ENCODE measurements around the gene HHAT. TPM values are rescaled to one million over a fixed set of nuclear protein-coding genes. Genes with fewer than 3 reads are reported as not detected.

Gene HHAT
- total and polyA plus RNA-seq, 2 of the 4 experiments (the other 2 are of a cell fraction) = 1.7 to 2.5 TPM

DNA sequence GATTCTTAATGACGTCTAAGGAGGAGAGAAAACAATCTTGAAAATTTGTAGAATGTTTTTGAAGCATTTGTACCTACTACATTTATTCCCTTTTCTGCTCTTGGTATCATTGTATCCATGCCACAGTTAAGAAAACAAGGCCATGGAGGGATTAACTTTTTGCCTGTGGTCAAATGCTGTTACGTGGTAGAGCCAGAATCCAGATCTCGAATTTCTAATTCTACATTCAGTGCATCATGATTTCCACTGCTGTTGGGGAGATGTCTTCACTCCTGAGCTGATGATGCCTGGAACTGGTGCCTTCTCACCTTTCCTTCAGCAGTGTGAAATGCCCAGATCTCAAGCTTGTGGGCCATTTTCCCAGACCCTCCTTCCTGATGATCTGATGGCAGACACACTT is 175.6 kb downstream of the HHAT start:
- Histone ChIP-seq H4K91ac (ENCODE audit: insufficient read depth, low read depth, low read length) (no peak overlapping the region), H2BK20ac (ENCODE audit: low read depth, low read length) (no peak overlapping the region), H3K4me3 (ENCODE audit: insufficient read depth, low read depth, low read length) (no peak overlapping the region), H2AK9ac (replicated peaks; ENCODE audit: low read depth, low read length, poor library complexity) (no peak overlapping the region), H2AK5ac (ENCODE audit: low read depth, low read length) (no peak overlapping the region), H3K4me1 (ENCODE audit: control insufficient read depth, insufficient read depth, low read length) (no peaks in the 10 kb centered on the region), H3K36me3 (ENCODE audit: control insufficient read depth, insufficient read depth, low read length) (no peaks in the 10 kb centered on the region), H2BK5ac (ENCODE audit: low read depth, low read length, poor library complexity, severe bottlenecking) (no peak overlapping the region), H4K5ac (ENCODE audit: low read depth, low read length) (no peak overlapping the region), H3K9me1 (ENCODE audit: insufficient read depth, low read length) (no peaks in the 10 kb centered on the region), H4K8ac (ENCODE audit: low read depth in 2 of 2, low read length in 2 of 2) (no peak overlapping the region), H3K9me3 (ENCODE audit: control insufficient read depth, insufficient read depth, low read length) (no peaks in the 10 kb centered on the region), H3K79me1 (ENCODE audit: low read depth in 1 of 2, low read length in 2 of 2) (no peaks in the 10 kb centered on the region), H2BK15ac (ENCODE audit: low read depth, low read length) (no peak overlapping the region), H3K23ac (ENCODE audit: low read depth, low read length) (no peak overlapping the region), H2AFZ (replicated peaks; ENCODE audit: low read length, poor library complexity) (peak overlapping the region; percentile 24), H3K4ac (ENCODE audit: low read depth, low read length) (no peak overlapping the region), H3K18ac (ENCODE audit: low read depth, low read length) (no peak overlapping the region), H3K9ac (ENCODE audit: low read depth, low read length) (no peak overlapping the region), H4K20me1 (ENCODE audit: insufficient read depth, low read length) (no peaks in the 10 kb centered on the region), H3K14ac (replicated peaks; ENCODE audit: low read depth, low read length) (no peak overlapping the region), H3K56ac (ENCODE audit: extremely low read depth, insufficient read depth, low read length) (no peak overlapping the region), H2BK120ac (ENCODE audit: low read depth, low read length) (no peak overlapping the region), H3K4me2 (ENCODE audit: low read depth, low read length) (no peak overlapping the region), H3K27me3 (ENCODE audit: control insufficient read depth, insufficient read depth, low read length) (no peaks in the 10 kb centered on the region), H3K27ac (ENCODE audit: insufficient read depth, low read length) (no peak overlapping the region)
- BruUV-seq (replicated peaks) = no TSS peak
- CTCF ChIA-PET = no interaction called here
- DNase-seq (no peak), ATAC-seq (ENCODE audit: low read depth) (no peak)
- TF ChIP-seq, protein P1, sequence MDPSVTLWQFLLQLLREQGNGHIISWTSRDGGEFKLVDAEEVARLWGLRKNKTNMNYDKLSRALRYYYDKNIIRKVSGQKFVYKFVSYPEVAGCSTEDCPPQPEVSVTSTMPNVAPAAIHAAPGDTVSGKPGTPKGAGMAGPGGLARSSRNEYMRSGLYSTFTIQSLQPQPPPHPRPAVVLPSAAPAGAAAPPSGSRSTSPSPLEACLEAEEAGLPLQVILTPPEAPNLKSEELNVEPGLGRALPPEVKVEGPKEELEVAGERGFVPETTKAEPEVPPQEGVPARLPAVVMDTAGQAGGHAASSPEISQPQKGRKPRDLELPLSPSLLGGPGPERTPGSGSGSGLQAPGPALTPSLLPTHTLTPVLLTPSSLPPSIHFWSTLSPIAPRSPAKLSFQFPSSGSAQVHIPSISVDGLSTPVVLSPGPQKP (IDR thresholded peaks at IDR 0.05; ENCODE audit: borderline replicate concordance, low read depth, low read length) = no peak
- TF ChIP-seq RAD21 (IDR thresholded peaks at IDR 0.05; ENCODE audit: low read length) (no peak), MAFK (IDR thresholded peaks at IDR 0.05; ENCODE audit: low read depth, low read length) (no peak), FOS (IDR thresholded peaks at IDR 0.05; ENCODE audit: low read depth, low read length) (no peak), CEBPB (IDR thresholded peaks at IDR 0.05; ENCODE audit: low read depth, low read length) (no peak), SMC3 (IDR thresholded peaks at IDR 0.05; ENCODE audit: low read depth, low read length) (no peak), MAZ (IDR thresholded peaks at IDR 0.05; ENCODE audit: borderline replicate concordance, low read depth, low read length) (no peak), POLR2A (IDR thresholded peaks at IDR 0.05; ENCODE audit: low read depth, low read length) (no peak), CTCF (conservative IDR thresholded peaks at IDR 0.05; ENCODE audit: low read depth, low read length) (no peak), RFX5 (IDR thresholded peaks at IDR 0.05; ENCODE audit: low read depth, low read length) (no peak), RCOR1 (IDR thresholded peaks at IDR 0.05; ENCODE audit: insufficient replicate concordance, low read length) (no peak), NFE2L2 (IDR thresholded peaks at IDR 0.05; ENCODE audit: low read depth, low read length) (no peak), MXI1 (IDR thresholded peaks at IDR 0.05; ENCODE audit: borderline replicate concordance, low read depth, low read length) (no peak), CHD1 (IDR thresholded peaks at IDR 0.05; ENCODE audit: low read depth, low read length) (no peak), BHLHE40 (IDR thresholded peaks at IDR 0.05; ENCODE audit: low read depth, low read length) (no peak)
- TF ChIP-seq, protein P2, sequence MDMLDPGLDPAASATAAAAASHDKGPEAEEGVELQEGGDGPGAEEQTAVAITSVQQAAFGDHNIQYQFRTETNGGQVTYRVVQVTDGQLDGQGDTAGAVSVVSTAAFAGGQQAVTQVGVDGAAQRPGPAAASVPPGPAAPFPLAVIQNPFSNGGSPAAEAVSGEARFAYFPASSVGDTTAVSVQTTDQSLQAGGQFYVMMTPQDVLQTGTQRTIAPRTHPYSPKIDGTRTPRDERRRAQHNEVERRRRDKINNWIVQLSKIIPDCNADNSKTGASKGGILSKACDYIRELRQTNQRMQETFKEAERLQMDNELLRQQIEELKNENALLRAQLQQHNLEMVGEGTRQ (IDR thresholded peaks at IDR 0.05; ENCODE audit: low read depth, low read length) = no peak
- POLR2A ChIA-PET (ENCODE audit: unreplicated experiment) = no interaction called here
- in situ Hi-C loops (cut with MboI; ENCODE audit: low sequenced_read_pairs) = no loop called here
- dilution Hi-C loops (cut with HindIII; ENCODE audit: low sequenced_read_pairs, unreplicated experiment) = no loop called here
- no CpG with 5 or more reads among the region's 3 CpGs for WGBS, 2 experiments (ENCODE audit: extremely low coverage in 2 of 2, insufficient read length in 1 of 2)
- intact Hi-C loops (cut with micrococcal nuclease) = no loop called here
